HG03159 (cell line): Measurements from ENCODE around the gene NIN.
"Not testable (repeated sequence)": the region's sequence is repeated elsewhere in the genome, so short reads cannot be mapped to it uniquely, and the experiment has no call there.

ENCODE experiments used
- ATAC-seq: cut with Tn5 transposase; IDR thresholded peaks from one replicate; pipeline ENCODE4 v1.9.1; 2021; ENCODE audit warnings: mild to moderate bottlenecking, moderate library complexity; ENCODE audit not compliant: unreplicated experiment

NIN gene

GRCh38 chr14:50733494-50733893 lies 97.5 kb downstream of the NIN start:
- no peak for ATAC-seq

GRCh38 chr14:50728836-50729235 lies 102.1 kb downstream of the NIN start:
- ATAC-seq, result no peak

- no peak for ATAC-seq
These were observed 104.4 kb downstream of the NIN start for GRCh38 chr14:50726372-50727107.

- no peak for ATAC-seq
These were observed 105.2 kb downstream of the NIN start for GRCh38 chr14:50725761-50726160.

GRCh38 chr14:50719911-50720759 lies 110.8 kb downstream of the NIN start:
- no peak for ATAC-seq

- no peak for ATAC-seq
These were observed 112.0 kb downstream of the NIN start for GRCh38 chr14:50718949-50719348.

GRCh38 chr14:50717811-50718210 lies 113.2 kb downstream of the NIN start:
- no peak for ATAC-seq

GRCh38 chr14:50714450-50715073 lies 116.4 kb downstream of the NIN start:
- no peak for ATAC-seq

- ATAC-seq, result no peak
These were observed 119.9 kb downstream of the NIN start for GRCh38 chr14:50711043-50711442.

GRCh38 chr14:50705026-50705593 lies 125.9 kb downstream of the NIN start:
- no peak for ATAC-seq

GRCh38 chr14:50704454-50705010 lies 126.4 kb downstream of the NIN start:
- no peak for ATAC-seq

GRCh38 chr14:50697659-50698290 lies 133.2 kb downstream of the NIN start:
- ATAC-seq, result no peak

- not testable (repeated sequence) for ATAC-seq
These were observed 136.7 kb downstream of the NIN start for GRCh38 chr14:50694260-50694659.

- no peak for ATAC-seq
These were observed 142.1 kb downstream of the NIN start for GRCh38 chr14:50688875-50689274.

- ATAC-seq, result no peak
These were observed 151.3 kb downstream of the NIN start for GRCh38 chr14:50679674-50680073.

GRCh38 chr14:50678163-50678562 lies 152.8 kb downstream of the NIN start:
- ATAC-seq, result no peak

- peak; percentile 53 for ATAC-seq
These were observed 153.4 kb downstream of the NIN start for GRCh38 chr14:50677527-50678063.

- ATAC-seq, result peak; percentile 13
These were observed 154.0 kb downstream of the NIN start for GRCh38 chr14:50676814-50677516.

GRCh38 chr14:50675597-50675996 lies 155.4 kb downstream of the NIN start:
- ATAC-seq, result no peak

GRCh38 chr14:50670866-50671256 lies 160.1 kb downstream of the NIN start:
- no peak for ATAC-seq
